NCI-H82 (cell line): ENCODE data around the gene MRPS31.

Experiments used
- DNase-seq: peaks from one replicate; lab custom pipeline; 2025; lab: John Stamatoyannopoulos, UW

Gene MRPS31

DNA sequence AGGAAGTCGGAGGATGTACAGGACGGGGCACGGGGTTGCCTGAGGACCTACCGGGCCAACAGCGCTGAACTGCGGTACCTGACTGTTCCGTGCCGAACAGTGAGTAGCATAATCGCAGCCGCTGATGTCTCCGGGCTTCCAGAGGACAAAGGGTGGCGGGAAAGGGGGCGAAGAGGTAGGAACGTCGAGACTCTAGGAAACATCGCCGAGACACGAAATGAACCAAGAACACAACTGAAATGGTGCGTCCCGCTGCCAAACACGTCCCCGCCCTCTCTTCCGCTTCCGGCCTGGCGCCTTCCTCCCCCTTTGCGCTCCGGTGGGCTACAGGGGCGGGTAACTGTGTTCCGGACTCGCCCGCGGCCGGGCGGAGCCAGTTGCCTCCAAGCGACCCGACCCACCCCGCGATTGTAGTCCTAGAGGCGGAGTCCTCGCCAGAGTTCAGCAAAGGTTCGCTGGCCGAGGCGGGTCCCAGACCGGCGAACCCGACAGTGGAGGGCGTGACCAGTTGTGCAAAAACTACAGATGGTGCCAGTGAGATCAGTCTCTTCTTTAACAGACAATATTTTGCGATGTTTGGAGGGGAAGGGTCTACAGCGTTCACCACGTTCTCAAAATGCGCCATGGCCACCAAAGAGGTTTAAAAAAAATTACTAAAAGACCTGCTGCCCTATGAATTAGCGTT is at the start of gene MRPS31:
MRPS31 (minus strand) TSS at position 257 of the 685 bp plus-strand sequence; CDS start at position 203, 54 bp downstream.
- peak; percentile 98 for DNase-seq

DNA sequence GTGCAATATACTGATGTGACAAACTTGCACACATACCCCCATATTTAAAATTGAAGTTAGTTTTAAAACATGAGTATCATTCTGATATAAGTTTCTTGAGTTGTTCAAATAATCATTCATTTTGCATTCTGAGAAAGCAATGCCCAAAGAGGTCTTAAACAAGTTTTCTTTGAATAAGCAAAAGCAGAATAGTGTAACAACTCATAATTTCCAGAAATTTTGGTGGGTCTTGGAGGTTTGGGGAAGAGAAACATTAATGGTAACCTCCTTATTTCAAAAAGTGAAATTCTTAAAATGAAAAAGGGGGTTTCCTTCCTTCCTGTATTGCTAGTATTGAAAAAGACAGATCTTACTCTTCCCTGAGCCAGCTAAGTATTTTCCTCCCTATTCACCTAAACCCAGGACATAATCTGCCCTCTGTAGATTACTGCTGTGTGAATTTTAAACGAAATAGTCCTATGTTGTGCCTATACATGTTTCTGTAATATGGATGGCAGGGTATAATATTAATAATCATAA is 48.9 kb upstream of the MRPS31 start:
- DNase-seq: no peak

DNA sequence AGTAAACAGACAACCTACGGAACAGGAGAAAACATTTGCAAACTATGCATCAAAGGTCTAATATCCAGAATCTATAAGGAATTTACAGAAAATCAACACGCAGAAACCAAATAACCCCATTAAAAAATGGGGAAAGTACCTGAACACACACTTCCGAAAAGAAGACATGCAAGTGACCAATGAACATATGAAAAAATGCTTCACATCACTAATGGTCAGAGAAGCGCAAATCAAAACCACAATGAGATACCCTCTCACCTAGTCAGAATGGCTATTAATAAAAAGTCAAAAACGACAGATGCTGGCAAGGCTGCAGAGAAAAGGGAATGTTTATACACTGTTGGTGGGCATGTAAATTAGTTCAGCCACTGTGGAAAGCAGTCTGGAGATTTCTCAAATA is 47.9 kb upstream of the MRPS31 start:
- DNase-seq: no peak

DNA sequence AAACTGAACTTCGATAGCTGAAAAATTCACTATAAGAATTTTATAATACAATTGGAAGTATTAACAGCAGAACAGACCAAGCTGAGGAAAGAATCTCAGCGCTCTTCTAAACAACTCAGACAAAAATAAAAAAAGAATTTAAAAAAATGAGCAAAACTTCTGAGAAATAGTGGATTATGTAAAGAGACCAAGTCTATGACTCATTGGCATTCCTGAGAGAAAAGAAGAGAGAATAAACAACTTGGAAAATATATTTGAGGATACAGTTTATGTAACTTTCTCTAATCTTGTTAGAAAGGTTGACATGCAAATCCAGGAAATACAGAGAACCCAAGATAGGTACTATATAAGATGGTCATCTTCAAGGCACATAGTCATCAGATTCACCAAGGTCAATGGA is 43.8 kb upstream of the MRPS31 start:
- DNase-seq: no peak

DNA sequence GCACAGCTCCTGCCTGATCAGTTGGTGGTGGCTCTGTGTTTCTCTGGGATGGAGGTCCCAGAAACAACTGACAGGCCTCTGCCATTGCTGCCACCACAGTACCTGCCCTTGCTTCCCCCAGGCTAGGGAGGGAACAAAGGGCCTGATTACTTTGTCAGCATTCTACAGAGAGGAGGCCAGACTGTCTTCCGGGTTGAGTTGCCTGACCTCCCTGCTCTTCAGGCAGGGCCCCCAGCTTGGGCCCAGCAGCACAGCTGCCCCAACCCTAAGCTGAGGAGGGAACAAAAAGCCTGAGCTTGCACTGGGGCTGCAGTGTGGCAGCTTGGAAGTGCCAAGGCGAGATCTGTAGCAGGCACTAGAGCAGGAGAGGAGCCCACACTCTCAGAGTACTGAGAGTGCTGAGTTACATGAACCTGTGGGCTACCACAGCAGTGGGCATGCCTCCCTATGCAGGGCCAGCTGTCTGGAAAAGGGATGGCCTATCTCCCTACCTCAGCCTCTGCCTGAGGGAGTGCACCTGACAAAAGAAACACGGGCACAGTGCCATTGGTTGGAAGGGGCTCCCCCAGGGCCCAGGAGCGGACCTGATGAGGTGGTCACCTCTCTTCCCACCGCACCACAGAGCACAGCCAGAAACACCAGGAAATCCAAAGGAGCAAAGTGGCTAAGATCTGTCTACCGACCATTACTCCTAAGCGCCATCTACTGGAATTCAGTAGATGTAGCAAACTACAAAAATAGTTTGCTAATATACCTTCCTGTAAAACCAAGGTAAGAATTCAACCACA is 42.9 kb upstream of the MRPS31 start:
- DNase-seq: peak; percentile 51

DNA sequence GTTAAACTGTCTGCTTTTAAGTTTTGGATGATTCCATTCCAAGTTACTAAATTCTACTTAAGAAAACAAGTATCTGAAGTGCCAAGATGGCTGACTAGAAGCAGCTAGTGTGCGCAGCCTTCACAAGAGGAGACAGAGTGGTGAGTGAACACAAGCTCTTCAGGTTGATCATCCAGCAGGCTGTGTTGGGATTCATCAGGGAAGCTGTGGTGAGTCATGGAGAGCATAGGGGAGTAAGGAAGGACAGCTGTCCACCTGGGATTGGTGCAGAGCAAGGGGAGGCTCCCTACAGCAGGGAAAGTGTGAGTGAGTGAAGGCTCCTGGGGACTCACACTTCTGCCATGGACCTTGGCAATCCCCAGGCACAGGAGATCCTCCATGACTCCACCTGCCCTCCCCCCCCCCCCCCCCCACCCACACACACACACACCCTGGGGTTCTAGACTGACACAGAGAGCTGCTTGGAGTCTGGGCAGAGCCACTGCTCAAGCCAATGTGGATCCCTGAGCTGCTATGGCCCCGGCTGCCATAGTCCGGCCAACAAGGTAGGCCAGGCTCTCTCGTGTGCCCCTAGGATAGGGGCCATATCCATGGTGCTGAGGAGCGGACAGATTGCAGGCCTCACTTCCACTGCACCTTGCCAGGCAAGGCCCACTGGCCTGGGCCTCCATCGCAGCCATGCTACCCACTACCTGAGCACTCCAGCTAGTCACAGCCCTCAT is 41.9 kb upstream of the MRPS31 start:
- DNase-seq: no peak

DNA sequence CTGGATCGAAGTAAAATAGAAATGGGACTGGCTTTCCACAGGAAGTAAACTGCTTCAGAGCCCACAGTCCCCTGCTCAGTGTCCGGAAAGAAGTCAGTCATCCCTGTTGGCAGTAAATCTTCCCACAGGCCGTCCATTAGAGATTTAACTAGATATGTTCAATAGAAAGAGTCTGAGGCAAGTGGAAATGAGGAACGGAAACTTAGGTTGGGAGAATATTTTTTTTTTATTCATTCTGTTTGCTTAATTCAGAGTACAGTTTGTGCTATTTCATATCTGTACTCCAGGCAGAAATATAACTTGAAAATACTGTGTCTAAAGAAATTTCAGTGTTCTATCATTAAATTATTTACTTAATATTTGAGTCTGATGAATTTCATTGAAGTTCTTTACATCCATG is 41.1 kb upstream of the MRPS31 start:
- no peak for DNase-seq

DNA sequence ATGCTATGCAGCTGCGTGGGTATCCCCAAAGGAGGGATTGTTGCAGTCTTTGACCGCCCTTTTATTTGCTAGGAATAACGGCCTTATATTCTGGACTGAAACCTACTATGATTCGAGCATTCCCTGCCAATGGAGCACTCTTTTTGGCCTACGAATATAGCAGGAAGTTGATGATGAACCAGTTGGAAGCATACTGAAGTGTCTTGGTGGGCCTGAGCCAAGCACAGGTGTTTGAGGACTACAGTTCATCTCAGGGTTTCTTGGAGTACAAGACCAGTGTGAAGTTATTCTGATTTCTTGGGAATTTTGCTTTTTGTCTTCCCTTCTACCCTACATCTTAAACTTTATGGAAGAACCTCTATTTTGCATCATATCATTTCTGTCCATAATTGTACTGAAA is 38.5 kb upstream of the MRPS31 start:
- no peak for DNase-seq

DNA sequence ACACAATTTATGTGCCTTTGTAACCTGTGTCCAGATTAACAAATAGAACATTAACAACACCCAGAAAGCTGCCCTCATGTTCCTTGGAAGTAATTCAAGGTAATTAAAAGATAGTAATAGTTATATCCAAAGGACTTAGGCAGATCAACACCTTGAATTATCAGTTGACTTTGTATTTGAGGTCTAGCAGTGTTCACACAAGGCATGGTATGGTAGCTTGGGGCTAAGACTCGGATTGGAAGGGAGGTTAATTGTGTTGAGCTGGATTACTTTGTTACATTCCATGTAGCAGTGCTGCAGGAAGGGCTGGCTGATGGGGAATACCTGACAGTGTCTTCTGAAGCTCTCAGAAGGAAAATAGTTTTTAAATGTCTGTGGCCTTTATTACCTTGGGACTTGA is 35.3 kb upstream of the MRPS31 start:
- no peak for DNase-seq

DNA sequence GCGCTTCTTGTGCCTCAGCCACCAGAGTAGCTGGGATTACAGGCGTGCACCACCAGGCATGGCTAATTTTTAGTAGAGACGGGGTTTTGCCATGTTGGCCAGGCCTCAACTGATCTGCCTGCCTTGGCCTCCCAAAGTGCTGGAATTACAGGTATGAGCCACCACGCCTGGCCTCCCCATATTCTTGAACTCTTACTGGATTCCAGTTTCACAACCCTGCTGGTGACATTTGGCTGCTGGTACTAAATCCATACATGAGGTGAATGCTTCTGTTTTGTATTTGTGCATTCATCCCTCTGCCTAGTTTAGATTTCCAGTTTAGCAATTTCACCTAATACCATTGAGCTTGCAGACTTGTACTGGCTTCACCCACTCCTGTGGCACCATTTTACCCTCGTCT is 32.3 kb upstream of the MRPS31 start:
- DNase-seq: no peak

DNA sequence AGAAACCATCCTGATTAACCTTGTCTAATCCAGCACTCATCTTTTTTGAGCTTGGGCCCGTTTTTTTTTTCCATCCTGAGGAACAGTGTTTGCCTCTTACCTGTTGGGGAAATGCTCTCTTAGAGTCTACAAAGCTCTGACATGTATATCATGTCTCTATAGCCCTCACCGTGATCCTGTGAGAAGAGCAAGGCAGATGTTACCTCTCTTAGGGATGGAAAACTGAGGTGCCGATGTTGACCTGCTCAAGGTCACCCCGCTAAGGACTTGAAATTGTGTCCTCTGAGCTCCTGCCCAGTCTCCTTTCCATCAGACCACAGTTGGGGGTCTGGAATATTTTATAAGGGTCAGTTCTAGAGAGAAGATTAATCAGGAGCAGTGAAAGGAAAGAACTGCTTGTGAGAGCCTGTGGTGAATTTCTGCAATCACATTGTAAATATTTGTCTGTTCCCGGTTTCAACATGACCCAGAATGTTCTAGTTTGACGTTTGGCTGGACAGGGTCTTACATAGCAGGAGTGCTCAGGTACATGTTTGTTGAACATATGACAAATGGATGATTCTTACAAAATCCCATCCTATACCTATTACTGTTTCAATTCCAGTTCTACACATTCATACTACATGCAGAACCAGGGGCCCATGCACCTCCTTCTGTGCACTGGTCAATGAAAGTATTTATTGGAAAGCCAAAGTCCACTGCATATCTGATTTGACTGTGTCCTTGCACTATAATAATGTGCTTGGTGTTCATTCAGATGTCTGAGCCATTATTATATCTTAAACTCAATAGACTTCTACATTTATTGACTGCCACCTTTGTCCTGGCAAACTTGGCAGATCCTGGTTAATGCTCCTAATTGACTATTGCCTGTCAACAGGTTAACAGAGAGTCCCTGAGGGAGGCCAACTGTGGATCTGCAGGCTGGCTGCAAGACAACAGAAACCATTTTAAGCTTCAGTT is 30.5 kb upstream of the MRPS31 start:
- no peak for DNase-seq

DNA sequence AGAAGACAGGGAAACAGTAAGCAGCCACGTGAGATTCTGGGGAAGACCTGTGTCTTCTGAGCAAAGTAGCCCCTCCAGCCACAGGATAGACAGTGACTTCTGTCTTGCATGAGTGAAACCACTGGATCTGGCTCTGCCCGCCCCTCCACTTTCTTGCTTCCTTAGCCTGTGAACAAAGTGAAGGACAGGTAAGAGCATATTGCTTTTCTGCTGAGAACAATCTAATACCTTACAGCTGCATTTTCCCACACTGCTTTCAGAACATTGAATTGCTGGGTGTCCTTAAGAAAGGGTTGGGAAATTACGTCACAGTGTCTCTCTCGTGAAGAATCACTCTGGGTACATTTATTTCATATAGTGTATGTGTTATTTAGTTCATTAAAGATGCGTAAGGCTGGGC is 29.6 kb upstream of the MRPS31 start:
- DNase-seq: no peak

DNA sequence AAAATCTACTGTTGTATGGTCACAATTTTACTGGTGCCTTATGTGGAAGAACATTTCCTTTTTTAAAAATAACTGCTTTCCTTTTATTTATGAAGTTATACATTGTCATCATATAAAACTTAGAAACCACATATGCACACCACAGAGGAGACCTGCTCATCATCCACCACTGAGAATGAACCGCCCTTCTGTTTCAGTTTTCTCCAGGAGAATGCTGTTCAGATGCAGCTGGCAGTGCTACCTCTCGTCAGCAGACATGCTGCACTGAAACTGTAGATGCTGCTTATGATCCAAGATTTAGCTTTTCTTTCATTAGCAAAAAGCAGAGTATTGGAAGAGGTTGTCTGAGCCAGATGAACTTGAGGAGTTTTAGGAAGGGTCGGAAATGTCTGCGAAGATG is 28.5 kb upstream of the MRPS31 start:
- DNase-seq: no peak

DNA sequence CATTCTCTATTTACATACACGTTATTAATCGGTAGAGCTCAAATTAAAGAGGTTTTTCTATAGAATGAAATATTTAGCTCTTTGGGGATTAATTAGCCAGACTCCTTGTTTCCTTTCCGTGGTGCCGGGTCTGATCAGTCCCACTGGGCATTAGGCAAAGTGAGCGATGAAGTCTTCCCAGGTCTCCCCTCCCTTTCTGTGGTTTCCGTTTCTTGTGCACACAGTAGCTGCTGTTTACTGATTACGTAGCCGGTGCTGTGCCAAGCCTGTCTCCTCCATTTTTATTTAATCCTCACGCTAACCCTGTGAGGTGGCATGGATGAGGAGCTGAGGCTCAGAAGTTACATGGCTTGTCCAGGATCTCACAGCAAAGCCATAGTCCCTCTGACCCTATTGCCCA is 27.4 kb upstream of the MRPS31 start:
- DNase-seq: no peak

DNA sequence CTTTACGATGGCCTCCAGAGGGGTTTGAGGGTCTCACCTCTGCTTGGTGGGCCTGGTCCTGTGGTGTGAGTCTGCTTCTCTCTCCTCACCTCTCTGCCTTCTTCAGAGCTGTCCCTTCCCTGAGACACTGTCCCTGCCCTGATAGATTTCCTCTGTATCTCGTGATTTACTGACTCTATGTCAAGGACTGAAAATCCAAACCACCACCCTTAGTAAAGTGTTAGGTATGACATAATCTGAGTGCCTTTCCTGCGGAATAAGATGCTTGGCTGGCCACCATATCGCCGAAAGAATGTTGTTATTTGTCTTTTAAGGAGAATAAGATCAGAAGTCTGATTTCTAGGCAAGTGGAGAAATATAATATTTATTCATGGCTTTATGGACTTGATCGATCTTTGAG is 25.7 kb upstream of the MRPS31 start:
- DNase-seq: no peak

DNA sequence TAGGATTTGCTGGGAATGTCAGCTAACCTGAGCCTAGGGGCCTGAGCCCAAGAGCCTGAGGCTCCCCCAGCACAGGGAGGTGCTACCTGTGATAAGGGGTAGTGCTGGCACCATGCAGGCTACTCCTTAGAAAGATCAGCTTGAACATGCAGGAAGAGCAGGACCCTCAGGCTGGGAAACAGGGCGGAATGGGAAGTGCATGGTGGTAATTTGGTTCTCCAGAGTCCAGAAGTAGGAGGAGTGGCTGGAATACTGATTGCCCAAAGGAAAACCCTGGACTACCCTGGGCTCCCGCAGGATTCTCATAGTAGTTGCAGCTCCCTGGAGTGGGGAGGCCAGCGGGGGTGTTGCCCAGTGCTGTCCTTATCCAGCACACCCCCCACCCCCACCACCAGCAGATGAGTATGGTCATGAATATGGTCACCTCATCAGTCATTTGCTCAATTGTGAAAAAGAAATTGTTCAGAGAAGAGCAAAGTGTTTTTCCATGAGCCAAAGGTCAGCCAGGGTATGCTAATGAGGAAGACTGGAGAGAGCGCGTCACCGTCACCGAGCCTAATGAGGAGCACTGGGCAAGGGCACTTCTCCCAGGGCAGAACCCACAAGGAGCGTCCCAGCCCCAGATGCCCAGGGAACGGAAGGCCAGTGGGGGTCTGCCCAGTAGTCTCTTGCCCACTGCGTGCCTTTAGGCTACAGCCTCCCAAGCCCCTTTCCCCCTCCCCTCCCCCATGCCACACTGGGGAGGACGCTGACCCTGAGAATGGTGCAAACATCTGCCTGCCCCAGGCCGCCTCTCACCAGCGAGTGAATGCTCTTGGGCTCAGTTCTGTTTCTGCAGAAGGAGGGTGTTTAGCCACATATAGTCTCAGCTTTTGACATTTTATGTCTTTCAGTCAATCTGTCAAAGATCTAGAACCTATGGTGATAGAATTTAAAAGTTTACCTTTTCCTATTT is 23.7 kb upstream of the MRPS31 start:
- DNase-seq: no peak

DNA sequence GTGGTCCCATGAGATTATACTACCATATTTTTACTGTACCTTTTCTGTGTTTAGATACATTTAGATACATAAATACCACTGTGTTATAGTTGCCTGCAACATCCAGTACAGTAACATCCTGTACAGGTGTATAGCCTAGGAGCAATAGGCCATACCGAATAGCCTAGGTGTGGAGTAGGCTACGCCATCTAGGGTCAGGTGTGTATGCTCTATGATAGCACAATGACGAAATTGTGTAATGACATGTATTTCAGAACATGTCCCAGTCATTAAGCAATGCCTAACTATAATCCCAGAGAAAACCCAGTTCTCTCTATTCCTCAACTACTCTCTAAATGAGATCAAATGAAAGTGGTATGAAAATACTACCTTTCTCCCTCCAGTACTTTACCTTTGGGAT is 22.3 kb upstream of the MRPS31 start:
- DNase-seq: no peak

DNA sequence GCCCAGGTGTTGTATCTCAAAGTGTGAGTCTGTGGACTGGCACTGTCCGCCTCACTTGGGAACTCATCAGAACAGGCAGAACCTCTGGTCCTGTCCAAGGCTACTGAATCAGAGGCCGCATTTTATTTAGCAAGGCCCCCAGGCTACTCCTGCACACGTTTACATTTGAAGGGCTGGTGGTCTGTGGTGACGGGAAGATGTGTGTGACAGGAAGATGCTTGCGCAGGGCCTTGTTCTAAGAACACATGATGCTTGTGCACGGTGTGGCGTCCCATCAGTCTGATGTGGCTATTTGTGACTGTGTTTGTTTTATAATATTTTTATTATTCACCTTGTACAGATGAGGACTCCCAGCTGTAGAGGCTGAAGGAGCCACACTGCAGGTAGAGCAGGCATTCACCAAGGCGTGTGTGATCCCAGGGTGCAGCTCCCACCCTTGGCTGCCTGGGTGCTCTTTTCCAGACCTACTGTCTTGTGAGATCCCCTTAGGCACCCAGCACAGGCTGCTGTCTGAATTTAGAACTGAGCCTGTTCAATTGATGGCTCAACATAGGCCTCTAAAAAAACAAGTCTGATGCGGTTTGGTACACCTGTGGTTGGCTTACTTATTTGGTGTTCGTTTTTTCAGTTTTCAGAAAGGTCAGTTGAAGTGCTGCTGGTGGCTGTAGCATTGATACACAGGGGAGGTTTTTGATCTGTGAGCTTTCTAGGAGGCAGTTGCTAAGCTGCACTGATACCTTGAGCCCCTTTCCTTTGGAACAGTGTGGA is 21.5 kb upstream of the MRPS31 start:
- DNase-seq: no peak

DNA sequence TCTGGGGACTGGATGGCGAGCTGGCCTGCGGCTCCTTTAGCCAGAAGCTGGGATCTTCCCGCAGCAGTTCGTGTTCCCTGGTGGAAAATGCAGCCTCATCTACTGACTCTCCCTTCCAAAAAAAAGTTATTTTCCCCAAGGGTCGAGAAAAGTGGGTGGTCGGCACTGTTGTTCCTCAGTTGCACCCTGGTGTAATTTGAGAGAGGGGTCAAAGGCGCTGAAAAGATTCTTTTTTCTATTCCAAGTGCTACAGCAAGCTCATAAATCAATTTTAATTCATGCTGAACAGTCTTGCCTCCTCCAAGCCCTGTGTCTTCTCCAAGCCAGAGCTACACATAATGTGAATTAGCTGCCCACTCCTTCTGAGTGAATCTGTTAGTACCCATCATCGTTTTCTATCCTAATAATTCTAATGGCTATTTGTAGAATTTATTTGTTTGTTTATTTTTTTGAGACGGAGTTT is 19.2 kb upstream of the MRPS31 start:
- DNase-seq: peak; percentile 45
